NCI-H510A treated with DMSO at 0.1 percent for 48 hours (cell line): ENCODE measurements around the gene BRF1.
"Not testable (repeated sequence)": the region's sequence is repeated elsewhere in the genome, so short reads cannot be mapped to it uniquely, and the experiment has no call there.

Experiments
- DNase-seq: peaks from one replicate; lab custom pipeline; 2025; lab: John Stamatoyannopoulos, UW

Gene BRF1

GRCh38 chr14:105315941-105316576 is 15.3 kb upstream of the BRF1 start:
- DNase-seq = no peak

GRCh38 chr14:105315211-105315721 is 14.5 kb upstream of the BRF1 start:
- peak; percentile 61 for DNase-seq

- DNase-seq = peak; percentile 65
These were observed 13.7 kb upstream of the BRF1 start, which contains the start of gene PACS2 for GRCh38 chr14:105314287-105315200. Gene PACS2 (plus strand): TSS chr14:105314748. CDS start chr14:105314919, 171 bp downstream.

- no peak for DNase-seq
These were observed 12.8 kb upstream of the BRF1 start for GRCh38 chr14:105313381-105314286.

GRCh38 chr14:105312973-105313372 is 12.2 kb upstream of the BRF1 start:
- DNase-seq = no peak

- no peak for DNase-seq
These were observed 11.0 kb upstream of the BRF1 start for GRCh38 chr14:105311838-105312237.

GRCh38 chr14:105309371-105309770 is 8.6 kb upstream of the BRF1 start:
- no peak for DNase-seq

- DNase-seq = no peak
These were observed 6.4 kb upstream of the BRF1 start for GRCh38 chr14:105307052-105307727.

GRCh38 chr14:105305791-105306190 is 5.0 kb upstream of the BRF1 start:
- DNase-seq = no peak

GRCh38 chr14:105305345-105305744 is 4.5 kb upstream of the BRF1 start:
- no peak for DNase-seq

- DNase-seq = no peak
These were observed 3.8 kb upstream of the BRF1 start for GRCh38 chr14:105304565-105304964.

GRCh38 chr14:105303949-105304348 is 3.1 kb upstream of the BRF1 start:
- DNase-seq = no peak

- DNase-seq = not testable (repeated sequence)
These were observed 1.1 kb upstream of the BRF1 start for GRCh38 chr14:105301915-105302249.

- DNase-seq = peak; percentile 98
These were observed 508 bp upstream of the BRF1 start for GRCh38 chr14:105301103-105301914.

- peak; percentile 5 for DNase-seq
These were observed 903 bp downstream of the BRF1 start for GRCh38 chr14:105299654-105300541.

GRCh38 chr14:105297311-105297710 is 3.5 kb downstream of the BRF1 start:
- DNase-seq = not testable (repeated sequence)

- peak; percentile 50 for DNase-seq
These were observed 6.6 kb downstream of the BRF1 start for GRCh38 chr14:105294142-105294597.

- DNase-seq = no peak
These were observed 7.7 kb downstream of the BRF1 start for GRCh38 chr14:105292826-105293711.
